Putamen (tissue), 1 donor: Measurements from ENCODE around the gene RFPL4A.
"Not testable (repeated sequence)": the region's sequence is repeated elsewhere in the genome, so short reads cannot be mapped to it uniquely, and the experiment has no call there.

Experiments
- DNase-seq: peaks from one replicate; pipeline ENCODE4 v3.0.0-alpha.2; 2016; ENCODE audit warnings: low spot score

Gene RFPL4A

DNA sequence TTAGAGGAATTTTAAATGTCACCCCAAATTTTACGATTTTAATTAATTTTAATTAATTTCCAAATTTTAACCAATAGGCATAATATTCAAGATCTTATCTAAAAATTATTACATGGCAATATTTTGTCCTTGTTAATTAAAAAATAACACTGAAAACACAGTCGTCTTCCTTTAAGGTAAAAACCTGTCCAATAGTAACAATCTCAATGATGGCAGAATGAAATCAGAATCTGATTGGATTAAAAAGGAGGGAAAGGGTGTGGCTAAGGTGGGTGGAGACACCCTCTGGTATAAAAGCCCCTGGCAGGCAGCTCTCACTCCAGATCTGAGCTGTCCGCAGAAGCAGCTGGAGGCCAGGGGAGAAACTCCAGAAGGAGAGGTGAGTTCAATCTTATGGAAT, at the start of gene RFPL4A:
TSS of gene RFPL4A (plus strand) at position 301 of the 400 bp plus-strand sequence. CDS start 2,704 bp downstream, outside the sequence.
- DNase-seq: not testable (repeated sequence)

DNA sequence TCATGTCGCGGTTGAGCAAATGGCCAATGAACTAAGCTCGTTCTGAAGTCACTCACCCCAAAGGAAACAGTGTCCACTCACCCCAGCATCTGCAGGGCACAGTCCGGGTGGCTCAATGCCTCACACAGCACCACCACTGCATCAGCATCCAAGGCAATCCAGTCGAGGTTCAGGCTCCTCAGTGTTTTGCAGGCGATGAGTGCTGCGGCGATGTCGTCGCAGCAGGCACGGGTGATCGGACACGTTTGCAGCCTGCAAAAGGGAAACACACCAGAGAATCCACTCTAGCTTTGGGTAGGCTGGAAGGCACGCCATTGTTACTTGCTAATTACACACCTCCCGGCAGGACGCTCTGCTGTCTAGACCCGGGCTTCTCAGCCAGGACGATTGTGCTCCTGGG, 47.2 kb upstream of the RFPL4A start:
- DNase-seq: no peak

DNA sequence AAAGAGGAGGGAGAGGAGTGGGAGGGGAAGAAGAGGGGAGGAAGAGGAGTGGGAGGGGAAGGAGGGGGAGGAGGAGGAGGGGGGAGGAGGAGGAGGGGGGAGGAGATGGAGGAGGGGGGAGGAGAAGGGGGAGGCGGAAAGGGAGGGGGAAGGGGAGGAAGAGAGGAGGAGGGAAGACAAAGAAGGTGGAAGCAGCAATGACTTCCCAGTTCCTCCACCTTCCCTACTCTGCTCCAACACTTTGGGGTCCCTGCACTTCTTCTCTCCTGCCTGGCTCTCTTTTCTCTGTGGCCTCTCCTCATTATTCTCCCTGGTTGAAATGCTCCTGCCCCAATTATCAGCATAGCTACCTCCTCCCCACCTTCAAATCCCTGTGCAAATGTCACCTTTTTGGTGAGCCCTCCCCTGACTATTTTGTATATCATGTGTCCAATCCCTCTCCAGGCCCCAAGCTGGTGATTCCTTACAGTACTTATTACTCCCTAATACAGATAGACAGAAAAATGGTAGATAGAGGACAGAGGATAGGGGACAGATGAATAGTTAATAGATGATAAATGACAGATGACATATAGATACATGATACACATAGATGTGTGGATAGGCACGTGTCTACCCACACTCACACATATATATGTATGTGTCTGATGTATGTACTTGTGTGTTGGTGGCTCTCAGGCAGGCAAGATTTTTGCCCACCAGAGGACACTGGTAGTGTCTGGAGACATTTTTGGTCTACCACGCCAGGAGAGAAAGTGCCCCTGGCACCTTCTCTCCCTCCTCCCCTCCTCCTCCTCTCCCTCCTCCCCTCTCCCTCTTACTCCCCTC, 45.9 kb upstream of the RFPL4A start:
- DNase-seq: no peak

DNA sequence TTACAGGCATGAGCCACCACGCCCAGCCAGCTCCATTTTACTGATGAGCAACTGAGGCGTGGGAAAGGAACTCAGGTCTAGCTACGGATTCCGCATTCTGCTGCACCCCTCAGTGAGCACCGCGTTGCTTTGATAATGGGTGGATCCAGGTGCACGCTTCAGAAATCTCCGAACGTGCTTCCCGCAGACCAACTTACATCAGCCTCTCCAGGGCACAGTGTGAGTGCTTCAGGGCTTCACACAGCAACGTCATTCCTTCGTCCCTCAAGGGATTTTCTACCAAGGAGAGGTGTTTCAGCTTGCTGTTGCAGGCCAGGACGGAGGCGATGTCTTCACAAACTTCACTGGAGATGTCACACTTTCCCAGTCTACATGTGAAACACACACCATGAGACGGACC, 42.4 kb upstream of the RFPL4A start:
- DNase-seq: no peak

DNA sequence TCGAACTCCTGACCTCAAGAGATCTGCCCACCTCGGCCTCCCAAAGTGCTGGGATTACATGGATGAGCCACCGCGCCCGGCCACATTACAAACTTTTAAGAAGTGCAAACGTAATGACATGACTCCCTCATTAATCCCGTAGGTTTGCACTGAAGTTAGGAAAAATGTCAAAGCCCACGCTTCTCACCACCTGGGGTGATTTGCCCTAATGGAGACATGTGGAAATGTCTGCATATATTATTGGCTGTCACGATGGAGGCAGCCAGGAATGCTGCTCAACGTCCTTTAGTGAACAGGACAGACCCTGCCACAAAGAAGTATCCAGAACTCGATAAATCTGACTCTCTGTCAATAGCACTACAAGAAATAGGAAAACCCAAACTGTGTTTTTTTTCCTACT, 41.6 kb upstream of the RFPL4A start:
- DNase-seq: no peak

DNA sequence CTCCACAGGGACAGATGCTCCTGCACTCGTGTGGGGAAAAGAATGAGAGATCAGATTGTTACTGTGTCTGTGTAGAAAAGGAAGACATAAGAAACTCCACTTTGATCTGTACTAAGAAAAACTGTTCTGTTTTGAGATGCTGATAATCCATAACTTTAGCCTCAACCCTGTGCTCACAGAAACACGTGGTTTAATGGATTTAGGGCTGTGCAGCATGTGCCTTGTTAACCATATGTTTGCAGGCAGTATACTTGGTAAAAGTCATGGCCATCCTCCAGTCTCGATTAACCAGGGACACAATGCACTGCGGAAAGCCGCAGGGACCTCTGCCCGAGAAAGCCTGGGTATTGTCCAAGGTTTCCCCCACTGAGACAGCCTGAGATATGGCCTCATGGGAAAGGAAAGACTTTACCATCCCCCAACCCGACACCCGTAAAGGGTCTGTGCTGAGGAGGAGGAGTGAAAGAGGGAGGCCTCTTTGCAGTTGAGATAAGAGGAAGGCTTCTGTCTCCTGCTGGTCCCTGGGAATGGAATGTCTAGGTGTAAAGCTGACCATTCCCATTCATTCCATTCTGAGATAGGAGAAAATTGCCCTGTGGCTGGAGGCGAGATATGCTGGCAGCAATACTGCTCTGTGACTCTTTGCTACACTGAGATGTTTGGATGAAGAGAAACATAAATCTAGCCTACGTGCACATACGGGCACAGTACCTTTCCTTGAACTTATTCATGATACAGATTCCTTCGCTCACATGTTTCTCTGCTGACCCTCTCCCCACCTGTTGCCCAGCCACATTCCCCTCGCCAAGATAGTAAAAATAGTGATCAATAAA, 40.8 kb upstream of the RFPL4A start:
- DNase-seq: not testable (repeated sequence)

DNA sequence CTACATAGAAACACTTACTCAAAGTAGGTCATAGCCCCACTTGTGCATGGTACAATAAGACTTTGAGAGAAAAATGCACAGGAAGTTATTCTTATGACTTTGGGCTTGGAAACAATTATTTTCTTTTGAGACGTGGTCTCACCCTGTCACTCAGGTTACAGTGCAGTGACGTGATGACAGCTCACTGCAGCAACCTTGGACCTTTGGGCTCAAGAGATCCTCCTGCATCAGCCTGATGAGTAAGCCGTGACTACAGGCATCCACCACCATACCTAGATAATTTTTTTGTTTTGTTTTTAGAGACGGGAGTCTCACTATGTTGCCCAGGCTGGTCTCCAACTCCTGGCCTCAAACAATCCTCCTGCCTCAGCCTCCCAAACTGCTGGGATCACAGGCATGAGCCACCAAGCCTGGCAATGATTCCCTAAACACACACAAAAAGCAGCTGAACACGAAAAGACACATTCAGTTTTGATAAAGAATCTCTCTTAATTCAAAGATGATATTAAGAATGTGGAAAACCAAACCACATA, 38.6 kb upstream of the RFPL4A start:
- no peak for DNase-seq

DNA sequence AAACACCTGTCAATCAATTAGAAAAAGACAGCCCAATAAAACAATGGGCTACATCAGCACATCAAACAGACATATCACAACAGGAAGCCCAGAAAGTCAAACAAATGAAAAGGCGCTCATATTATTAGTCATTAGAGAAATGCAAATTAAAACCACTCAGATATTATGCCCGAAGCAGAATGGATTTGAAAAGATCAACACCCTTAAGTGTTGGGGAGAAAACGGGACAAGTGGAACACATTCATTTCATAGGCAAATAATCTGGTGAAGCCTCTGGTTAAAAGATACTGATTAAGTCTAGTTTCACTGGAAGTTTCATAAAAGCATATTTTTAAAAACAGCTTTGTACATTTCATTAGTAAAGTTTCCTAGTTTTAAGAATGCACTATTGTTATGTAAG, 38.1 kb upstream of the RFPL4A start:
- DNase-seq: no peak

DNA sequence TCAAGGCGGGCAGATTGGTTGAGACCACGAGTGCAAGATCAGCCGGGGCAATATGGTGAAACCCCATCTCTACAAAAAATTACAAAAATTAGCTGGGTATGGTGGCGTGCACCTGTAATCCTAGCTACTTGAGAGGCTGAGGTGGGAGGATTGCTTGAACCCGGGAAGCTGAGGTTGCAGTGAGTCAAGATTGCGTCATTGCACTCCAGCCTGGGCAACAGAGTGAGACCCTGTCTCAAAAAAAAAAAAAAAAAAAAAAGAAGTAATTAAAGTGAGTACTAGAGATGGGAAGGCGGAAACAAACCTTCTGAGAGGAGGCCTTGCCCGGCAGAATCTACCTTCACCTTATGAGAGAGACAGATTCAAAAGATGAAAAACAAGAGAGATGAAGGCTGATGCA, 35.4 kb upstream of the RFPL4A start:
- no peak for DNase-seq

DNA sequence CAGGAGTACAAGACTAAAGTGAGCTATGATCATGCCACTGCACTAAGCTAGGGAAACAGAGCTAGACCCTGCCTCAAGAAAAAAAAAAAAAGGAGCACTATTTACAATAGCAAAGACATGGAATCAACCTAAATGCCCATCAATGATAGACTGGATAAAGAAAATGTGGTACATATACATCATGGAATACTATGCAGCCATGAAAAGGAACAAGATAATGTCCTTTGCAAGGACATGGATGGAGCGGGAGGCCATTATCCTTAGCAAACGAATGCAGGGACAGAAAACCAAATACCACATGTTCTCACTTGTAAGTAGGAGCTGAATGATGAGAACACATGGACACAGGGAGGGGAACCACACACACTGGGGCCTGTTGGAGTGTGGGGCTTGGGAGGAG, 28.5 kb upstream of the RFPL4A start:
- DNase-seq: not testable (repeated sequence)

DNA sequence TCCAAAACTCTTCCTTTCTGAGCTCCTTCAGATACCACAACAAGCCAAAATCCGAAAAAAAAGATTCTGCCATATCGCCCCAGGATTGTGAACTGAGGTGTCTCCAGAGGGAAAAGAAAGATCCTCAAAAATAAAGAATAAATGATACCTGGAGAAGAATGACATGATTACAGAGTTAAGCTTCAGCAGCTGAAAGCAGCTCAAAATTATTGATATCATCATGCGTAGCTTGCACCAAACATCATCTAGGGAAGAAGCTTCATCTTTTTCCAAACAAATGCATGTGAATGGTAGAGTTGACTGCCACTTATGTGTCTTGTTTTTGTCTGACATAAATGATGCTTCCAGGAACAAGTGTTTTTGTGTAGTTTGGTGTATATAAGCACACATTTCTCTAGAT, 20.6 kb upstream of the RFPL4A start, which contains the start of gene NLRP9:
TSS of gene NLRP9 (minus strand) at position 101 of the 400 bp plus-strand sequence. CDS start at position 73, 28 bp downstream.
- no peak for DNase-seq

DNA sequence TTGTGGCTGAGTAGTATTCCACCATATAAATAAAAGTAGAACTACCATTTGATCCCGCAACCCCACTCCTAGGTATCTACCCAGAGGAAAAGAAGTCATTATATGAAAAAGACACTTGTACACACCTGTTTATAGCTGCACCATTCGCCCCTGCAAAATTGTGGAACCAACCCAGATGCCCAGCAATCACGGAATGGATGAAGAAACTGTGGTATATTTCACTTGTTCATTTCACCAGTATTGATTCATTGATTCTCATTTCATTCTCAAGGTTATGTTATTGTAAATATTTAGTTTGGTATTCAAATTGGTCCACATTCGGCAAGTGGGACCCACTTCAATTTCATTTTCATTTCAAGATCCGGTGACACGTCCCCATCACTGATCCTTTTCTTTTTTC, 8.2 kb upstream of the RFPL4A start:
- DNase-seq: no peak

DNA sequence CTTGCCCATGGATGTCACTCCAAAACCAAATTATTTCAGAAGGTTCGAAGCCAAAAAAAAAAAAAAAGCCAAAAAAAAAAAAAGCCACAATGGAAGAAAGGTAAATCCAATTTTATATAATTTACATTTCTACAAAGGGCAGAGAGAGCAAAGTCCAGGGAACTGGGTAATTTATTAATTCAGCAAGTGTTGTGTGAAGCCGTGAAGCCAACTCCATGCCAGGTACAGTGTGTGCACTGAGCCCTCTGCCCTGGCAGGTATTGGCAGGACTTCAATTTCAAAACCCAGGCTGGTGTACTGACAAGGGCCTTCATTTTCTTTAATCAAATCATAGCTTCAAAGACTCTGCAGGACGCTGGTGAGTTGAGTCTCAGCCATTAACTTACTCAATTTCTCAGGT, 5.5 kb upstream of the RFPL4A start:
- no peak for DNase-seq

DNA sequence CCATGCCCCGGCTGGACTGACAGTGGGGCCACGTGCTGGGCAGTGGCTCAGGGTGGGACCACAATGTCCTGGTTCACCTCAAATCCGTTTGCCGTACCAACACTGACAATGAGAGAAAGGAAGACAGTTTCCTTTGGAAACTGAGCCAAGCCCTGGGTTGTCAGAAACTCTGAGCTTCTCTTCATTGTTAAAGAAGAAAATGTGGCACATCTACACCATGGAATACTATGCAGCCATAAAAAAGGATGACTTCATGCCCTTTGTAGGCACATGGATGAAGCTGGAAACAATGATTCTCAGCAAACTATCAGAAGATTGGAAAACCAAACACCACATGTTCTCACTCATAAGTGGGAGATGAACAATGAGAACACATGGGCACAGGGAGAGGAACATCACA, 2.1 kb upstream of the RFPL4A start:
- DNase-seq: not testable (repeated sequence)

DNA sequence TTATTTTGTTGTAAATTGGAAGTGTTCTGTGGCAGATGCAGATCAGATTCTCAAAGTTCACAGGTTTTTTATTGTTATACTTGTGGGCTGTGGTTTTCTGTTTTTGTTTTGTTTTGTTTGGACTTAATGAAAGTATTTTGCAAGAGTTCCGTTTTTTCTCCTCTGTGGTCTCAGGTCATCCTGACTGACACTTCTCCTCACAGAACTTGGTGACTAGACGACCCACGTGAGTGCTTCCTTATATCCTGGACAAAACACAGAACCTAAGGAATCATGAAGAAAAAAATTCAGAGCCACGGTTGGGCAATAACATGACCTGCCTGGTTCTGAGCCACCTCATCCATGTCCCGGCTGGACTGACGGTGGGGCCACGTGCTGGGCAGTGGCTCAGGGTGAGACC, 7.6 kb downstream of the RFPL4A start:
- no peak for DNase-seq

DNA sequence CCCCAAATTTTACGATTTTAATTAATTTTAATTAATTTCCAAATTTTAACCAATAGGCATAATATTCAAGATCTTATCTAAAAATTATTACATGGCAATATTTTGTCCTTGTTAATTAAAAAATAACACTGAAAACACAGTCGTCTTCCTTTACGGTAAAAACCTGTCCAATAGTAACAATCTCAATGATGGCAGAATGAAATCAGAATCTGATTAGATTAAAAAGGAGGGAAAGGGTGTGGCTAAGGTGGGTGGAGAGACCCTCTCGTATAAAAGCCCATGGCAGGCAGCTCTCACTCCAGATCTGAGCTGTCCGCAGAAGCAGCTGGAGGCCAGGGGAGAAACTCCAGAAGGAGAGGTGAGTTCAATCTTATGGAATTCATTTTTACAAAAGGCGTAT, 9.9 kb downstream of the RFPL4A start, which contains the start of gene RFPL4AL1:
TSS of gene RFPL4AL1 (plus strand) at position 301 of the 400 bp plus-strand sequence. CDS start 2,687 bp downstream, outside the sequence.
- not testable (repeated sequence) for DNase-seq

DNA sequence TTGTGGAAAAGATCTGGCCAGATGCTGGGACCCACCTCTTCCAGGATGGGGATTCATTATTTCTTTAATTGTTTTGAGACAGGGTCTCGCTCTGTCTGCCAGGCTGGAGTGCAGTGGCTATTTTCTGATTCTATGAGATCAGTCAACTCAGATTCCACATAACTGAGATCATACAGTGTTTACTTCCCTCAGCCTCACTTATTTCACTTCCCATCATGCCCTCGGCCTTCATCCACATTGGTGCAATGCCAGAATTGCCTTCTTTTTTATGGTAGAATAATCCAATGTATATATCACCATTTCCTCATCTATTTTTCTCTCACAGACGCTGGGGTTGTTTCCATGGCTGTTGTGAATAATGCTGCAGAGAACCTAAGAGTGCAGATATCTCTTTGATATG, 10.7 kb downstream of the RFPL4A start:
- DNase-seq: not testable (repeated sequence)

DNA sequence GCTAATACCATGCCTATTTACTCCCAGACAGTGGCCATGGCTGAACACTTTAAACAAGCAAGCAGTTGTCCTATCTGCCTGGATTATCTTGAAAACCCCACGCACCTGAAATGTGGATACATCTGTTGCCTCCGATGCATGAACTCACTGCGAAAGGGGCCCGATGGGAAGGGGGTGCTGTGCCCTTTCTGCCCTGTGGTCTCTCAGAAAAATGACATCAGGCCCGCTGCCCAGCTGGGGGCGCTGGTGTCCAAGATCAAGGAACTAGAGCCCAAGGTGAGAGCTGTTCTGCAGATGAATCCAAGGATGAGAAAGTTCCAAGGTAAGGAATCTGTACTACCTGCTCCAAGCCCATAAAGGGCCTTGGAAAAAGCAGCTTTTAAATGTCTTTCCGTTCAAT, 18.6 kb downstream of the RFPL4A start:
- DNase-seq: no peak

DNA sequence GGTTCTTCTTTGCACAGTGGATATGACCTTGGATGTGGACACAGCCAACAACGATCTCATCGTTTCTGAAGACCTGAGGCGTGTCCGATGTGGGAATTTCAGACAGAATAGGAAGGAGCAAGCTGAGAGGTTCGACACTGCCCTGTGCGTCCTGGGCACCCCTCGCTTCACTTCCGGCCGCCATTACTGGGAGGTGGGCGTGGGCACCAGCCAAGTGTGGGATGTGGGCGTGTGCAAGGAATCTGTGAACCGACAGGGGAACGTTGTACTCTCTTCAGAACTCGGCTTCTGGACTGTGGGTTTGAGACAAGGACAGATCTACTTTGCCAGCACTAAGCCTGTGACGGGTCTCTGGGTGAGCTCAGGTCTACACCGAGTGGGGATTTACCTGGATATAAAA, 19.4 kb downstream of the RFPL4A start:
- DNase-seq: no peak

DNA sequence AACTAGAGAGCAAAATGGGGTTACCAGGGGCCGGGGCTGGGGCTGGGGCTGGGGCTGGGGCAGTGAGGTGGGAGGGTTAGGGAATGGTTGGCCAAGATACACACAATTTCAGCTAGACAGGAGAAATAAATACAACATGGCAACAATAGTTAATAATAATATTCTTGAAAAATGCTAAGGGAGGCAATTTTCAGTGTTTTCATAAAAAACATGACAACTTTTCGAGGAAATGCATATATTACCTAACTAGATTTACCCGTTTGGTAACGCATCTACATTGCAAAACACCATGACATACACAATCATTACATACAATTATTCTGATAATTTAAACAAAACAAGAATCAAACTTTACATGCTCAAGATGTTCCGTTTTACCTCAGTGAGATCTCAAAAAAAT, 22.2 kb downstream of the RFPL4A start:
- no peak for DNase-seq

DNA sequence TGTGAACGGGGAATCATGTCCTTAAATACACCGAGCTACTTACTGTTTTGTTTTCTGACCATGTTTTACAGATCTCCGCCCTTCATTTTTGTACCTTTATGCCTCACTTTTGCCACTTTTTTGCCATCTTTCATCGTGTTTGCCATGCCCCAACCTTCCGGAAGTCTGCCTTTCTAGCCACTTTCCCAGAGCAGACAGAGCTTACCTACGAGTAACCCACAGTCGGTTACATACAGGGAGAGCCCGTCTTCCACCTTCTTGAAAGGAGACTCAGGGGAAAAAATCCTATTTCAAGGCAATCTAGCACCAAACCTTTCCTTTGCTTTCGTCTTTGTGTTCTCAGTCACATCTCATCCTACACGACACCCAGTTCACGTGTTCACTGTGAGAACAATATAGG, 36.1 kb downstream of the RFPL4A start:
- no peak for DNase-seq

DNA sequence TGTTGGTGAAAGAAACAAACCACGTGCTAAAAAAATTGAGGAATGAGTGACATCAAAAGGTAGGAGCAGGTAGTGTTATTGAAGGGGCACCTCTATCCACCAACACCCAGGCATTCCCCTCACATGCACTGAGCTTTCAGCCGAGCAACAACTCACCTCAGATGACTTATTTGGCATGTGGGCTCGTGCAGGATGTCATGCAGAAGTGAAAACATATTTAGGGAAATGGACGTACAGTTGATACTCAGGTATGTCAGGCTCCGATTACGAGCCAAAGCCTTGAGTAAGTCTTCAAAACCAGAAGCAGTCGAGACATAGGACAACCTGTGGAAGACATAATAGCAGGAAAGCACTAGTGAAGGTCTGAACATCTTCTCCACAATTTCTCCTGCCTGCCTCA, 42.5 kb downstream of the RFPL4A start:
- no peak for DNase-seq

DNA sequence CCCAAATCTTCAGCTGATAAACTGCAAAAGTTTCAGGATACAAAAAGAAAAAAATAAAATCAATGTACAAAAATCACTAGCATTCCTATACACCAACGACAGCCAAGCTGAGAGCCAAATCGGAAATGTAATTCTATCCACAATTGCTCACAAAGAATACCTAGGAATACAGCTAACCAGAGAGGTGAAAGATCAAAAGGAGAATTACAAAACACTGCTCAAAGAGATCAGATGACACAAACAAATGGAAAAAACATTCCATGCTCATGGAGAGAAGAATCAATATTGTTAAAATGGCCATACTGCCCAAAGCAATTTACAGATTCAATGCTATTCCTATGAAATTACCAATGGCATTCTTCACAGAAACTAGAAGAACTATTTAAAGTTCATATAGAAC, 43.4 kb downstream of the RFPL4A start:
- no peak for DNase-seq
